A204.1 (cell line): Measurements from ENCODE around the gene APOE.
"Not testable (repeated sequence)": the region's sequence is repeated elsewhere in the genome, so short reads cannot be mapped to it uniquely, and the experiment has no call there.

Source experiments
- FAIRE-seq: peaks from 2 replicates; lab custom pipeline; 2012; peaks lifted over from hg19 to GRCh38; lab: Jason Lieb, UNC

APOE gene

DNA sequence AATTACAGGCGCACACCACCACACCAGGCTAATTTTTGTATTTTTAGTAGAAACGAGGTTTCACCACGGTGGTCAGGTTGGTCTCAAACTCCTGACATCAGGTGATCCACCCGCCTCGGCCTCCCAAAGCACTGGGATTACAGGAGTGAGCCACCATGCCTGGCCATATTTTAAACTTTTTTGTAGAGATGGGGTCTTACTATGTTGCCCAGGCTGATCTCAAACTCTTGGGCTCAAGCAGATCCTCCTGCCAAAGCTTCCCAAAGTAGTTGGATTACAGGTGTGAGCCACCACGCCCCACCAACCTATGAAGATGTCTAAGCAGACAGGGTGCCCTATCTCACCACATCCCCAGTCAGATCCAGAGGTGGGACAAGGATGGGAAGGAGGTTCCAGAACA, 6.3 kb downstream of the APOE start:
- not testable (repeated sequence) for FAIRE-seq

DNA sequence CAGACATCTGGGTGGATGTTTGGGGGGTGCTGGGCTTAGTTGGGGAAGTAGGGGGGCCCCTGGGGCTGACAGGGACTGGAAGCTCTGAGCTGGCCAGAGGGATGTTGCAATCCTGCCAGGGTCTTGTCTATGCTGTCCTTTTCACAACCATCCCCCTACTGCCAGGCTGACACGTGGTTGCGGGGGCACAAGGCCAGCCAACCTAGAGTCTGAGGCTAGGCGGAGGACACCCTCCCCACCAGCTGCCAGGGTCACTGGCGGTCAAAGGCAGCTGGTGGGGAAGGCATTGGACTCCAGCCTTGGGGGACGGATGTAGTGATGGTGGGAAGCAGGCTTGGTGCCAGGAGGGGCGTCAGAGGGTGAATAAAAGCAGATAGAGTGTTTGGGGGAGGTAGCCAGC, 7.3 kb downstream of the APOE start:
- FAIRE-seq, result no peak

DNA sequence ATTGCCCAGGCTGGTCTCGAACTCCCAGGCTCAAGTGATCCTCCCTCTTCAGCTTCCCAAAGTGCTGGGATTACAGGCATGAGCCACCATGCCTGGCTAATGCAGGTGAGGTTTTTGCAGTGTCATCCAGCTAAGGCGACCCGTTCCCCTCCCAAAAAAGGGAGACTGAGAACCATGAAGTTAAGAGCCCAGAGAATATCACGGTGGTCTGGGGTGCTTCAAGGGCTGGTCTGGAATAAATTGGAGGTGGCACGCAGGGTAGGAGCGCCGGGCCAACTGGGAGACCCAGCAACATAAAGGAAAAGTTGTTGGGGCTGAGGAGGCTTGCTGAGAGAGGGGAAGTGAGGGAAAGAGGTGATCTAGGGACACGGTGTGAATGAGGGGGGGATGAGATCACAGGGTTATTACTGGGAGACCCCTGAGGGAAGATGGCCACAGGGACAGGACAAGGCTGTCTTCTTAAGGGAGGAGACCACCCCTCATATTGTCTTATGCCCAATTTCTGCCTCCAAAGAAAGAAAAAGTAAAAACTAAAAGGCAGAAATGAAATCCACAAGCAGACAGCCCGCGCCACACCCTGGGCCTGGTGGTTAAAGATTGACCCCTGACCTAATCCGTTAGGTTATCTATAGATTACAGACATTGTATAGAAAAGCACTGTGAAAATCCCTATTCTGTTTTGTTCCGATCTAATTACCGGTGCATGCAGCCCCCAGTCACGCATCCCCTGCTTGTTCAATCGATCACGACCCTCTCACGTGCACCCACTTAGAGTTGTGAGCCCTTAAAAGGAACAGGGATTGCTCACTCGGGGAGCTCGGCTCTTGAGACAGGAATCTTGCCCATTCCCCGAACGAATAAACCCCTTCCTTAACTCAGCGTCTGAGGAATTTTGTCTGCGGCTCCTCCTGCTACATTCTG, 8.2 kb downstream of the APOE start:
- FAIRE-seq, result not testable (repeated sequence)

DNA sequence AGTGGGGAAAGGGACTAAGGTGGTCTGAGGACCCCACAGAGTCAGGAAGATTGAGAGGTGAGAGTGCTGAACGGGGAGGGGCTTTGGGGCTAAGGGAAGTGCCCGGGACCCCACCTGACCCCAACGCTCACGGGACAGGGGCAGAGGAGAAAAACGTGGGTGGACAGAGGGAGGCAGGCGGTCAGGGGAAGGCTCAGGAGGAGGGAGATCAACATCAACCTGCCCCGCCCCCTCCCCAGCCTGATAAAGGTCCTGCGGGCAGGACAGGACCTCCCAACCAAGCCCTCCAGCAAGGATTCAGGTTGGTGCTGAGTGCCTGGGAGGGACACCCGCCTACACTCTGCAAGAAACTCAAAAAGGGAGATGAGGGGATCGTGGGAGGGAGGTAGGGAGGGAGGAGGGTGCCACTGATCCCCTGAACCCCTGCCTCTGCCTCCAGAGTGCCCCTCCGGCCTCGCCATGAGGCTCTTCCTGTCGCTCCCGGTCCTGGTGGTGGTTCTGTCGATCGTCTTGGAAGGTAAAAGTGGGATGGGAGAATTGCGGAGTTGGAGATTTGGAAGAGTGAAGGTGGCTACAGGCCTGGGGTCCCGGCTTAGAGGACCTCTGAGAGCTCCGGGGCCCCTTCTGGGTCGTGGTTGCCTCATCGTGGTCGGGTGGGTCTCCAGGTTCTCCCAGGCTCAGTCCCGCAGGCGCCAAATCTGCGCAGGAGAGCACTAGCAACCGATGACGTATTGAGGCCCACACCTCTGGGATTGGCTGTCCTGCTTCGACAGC, 9.0 kb downstream of the APOE start, which contains the start of gene APOC1:
APOC1 (plus strand) TSS at position 176 of the 774 bp plus-strand sequence; CDS start at position 460, 284 bp downstream.
- not testable (repeated sequence) for FAIRE-seq

DNA sequence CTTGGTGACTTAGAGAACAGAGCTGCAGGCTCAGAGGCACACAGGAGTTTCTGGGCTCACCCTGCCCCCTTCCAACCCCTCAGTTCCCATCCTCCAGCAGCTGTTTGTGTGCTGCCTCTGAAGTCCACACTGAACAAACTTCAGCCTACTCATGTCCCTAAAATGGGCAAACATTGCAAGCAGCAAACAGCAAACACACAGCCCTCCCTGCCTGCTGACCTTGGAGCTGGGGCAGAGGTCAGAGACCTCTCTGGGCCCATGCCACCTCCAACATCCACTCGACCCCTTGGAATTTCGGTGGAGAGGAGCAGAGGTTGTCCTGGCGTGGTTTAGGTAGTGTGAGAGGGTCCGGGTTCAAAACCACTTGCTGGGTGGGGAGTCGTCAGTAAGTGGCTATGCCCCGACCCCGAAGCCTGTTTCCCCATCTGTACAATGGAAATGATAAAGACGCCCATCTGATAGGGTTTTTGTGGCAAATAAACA, 18.7 kb downstream of the APOE start:
- FAIRE-seq, result no peak

DNA sequence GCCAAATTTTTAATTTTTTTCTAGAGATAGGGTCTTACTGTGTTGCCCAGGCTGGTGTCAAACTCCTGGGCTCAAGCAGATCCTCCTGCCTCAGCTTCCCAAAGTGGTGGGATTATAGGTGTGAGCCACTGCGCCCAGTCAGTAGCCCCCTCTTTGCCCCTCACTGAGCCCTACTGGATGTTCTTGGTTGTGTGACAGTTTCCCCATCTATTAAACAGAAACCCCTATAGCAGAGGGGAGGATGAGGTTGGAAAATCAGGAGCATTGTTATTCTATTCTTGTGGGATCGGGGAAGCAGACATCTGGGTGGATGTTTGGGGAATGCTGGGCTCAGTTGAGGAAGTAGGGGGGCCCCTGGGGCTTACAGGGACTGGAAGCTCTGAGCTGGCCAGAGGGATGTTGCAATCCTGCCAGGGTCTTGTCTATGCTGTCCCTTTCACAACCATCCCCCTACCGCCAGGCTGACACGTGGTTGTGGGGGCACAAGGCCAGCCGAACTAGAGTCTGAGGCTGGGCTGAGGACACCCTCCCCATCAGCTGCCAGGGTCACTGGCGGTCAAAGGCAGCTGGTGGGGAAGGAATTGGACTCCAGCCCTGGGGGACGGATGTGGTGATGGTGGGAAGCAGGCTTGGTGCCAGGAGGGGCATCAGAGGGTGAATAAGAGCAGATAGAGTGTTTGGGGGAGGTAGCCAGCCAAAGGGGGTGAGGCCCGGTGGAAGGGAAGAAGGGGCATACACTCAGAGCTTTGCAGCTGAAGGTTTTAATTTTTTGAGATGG, 19.7 kb downstream of the APOE start:
- no peak for FAIRE-seq

DNA sequence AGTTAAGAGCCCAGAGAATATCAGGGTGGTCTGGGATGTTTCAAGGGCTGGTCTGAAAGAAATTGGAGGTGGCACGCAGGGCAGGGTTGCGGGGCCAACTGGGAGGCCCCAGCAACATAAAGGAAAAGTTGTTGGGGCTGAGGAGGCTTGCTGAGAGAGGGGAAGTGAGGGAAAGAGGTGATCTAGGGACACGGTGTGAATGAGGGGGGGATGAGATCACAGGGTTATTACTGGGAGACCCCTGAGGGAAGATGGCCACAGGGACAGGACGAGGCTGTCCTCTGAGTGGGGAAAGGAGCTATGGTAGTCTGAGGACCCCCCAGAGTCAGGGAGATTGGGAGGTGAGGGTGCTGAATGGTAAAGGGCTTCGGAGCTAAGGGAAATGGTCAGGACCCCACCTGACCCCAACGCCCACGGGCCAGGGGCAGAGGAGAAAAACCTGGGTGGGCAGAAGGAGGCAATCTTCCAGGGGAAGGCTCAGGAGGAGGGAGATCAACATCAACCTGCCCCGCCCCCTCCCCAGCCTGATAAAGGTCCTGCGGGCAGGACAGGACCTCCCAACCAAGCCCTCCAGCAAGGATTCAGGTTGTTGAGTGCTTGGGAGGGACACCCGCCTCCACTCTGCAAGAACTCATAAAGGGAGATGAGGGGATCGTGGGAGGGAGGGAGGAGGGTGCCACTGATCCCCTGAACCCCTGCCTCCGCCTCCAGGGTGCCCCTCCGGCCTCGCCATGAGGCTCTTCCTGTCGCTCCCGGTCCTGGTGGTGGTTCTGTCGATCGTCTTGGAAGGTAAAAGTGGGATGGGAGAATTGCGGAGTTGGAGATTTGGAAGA, 20.9 kb downstream of the APOE start:
- FAIRE-seq, result not testable (repeated sequence)

DNA sequence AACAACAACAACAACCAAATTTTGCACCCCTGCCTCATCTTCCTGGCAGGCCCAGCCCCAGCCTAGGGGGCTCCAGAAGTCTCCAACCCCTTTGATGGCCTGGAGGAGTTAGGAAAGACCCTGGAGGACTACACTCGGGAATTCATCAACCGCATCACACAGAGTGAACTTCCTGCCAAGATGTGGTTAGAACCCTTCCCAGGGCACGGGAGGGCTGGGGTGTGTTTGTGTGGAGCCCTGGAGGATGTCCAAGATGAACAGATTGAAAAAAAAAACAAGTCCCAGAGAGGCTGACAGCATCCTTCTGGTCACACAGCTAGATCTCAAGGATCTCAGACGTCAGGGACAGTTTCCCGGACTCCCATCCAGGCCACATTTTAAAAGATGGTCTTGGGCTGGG, 22.1 kb downstream of the APOE start:
- no peak for FAIRE-seq

DNA sequence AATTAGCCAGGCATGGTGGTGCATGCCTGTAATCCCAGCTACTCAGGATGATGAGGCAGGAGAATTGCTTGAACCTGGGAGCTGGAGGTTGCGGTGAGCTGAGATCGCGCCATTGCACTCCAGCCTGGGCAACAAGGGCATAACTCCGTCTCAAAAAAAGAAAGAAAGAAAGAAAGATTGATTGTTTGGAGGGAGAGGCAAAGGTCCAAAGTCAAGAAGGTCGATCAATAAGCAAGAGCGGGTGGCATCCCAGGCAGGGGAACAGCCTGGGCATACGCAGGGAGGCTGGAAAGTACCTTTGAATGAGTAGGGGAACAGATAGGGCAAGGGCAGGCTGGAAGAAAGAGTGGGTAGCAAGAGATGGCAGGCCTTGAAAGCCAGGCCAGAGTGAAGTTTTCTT, 24.5 kb downstream of the APOE start:
- no peak for FAIRE-seq

DNA sequence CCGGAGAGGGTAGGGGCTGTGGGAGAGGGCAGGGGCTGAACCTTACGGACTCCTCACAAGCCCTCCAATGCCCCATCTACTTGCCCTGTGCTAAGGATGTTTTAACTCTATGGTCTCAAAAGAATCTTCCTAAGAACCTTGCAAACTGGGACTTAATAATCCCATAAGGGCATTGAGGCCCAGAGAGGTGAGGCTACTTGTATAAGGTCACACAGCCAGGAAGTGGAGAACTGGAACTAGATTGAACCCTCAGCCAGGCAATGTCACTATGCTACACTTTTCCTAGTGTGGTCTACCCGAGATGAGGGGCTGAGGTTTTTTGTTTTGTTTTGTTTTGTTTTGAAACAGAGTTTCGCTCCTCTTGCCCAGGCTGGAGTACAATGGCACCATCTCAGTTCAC, 25.9 kb downstream of the APOE start:
- FAIRE-seq, result no peak

DNA sequence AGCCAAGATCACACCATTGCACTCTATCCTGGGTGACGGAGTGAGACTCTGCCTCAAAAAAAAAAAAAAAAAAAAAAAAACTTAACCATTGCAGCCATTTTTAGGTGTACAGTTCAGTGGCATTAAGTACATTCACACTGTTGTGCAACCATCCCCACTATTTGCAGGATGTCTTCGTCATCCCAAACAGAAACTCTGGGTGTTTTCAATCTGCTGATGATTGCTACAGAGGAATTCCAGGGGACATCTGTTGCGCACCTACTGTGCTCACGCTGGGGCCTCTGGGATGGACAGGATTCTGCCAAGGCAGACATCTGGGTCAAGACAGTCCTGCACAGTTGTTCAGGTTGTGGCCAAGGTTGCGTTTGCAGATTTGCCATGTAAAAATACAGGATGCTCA, 34.1 kb downstream of the APOE start:
- FAIRE-seq, result no peak

DNA sequence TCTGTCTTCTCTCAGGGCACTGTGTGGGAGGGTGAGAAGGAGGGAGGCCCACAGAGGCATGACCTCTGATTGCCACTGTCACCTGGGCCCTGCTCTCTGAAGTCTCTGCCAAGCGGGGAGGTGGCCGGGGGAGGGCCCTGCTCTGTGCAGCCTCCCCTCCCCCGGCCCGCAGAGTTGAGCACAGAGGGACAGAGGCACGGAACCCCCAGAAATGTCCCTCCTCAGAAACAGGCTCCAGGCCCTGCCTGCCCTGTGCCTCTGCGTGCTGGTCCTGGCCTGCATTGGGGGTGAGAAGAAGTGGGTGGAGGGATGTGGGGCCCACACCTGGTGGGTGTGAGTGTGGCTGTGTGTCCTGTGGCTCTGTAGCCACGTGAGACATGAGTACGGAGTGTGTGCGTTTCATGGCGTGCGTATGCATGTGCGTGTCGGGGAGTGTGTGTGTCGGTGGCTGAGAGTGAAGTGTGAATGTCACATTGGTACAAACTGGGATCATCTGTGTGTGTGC, 36.5 kb downstream of the APOE start, which contains the start of gene APOC4:
APOC4 (plus strand) TSS at position 171 of the 505 bp plus-strand sequence; CDS start at position 212, 41 bp downstream.
- FAIRE-seq, result no peak

DNA sequence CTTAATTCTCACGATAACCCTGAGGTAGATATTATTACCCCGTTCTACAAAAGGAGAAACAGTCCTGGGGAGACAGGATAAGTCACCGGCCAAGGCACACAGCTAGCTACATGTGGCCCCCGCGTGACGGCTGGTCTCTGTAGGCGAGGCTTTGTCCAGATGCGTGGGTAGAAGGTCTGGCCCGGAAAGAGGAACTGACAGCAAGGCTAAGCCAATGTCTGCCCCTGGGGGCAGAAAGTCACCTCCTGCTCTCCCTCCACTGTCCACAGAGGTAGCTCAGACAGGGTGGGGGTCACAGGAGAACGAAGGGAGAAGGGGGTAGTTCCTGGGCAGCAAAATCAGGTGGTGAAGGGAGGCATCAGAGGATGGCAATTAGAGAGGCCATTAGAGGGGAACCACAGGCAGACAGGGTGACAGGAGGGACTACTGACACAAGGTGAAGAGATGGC, 38.2 kb downstream of the APOE start:
- no peak for FAIRE-seq

DNA sequence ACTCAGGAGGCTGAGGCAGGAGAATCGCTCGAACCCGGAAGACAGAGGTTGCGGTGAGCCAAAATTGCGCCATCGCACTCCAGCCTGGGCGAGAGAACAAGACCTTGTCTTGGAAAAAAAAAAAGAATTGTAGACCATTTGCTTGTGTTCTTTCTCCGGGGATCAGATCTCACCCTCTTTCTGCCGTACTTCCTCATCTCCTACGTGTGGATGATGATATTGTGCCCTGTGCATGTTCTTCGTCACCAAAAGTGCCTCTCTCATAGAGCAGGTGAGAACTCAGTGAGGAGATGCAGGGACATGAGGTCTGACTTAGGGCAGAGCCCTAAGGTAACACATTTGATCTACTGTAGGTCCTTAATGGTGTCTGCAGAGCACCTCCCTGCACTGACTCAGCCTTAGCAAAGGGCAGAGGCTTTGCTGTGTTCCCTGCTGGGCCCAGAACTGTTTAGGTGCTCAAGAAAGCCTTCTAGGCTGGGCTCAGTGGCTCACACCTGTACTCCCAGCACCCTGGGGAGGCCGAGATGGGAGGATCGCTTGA, 41.5 kb downstream of the APOE start:
- FAIRE-seq, result no peak

DNA sequence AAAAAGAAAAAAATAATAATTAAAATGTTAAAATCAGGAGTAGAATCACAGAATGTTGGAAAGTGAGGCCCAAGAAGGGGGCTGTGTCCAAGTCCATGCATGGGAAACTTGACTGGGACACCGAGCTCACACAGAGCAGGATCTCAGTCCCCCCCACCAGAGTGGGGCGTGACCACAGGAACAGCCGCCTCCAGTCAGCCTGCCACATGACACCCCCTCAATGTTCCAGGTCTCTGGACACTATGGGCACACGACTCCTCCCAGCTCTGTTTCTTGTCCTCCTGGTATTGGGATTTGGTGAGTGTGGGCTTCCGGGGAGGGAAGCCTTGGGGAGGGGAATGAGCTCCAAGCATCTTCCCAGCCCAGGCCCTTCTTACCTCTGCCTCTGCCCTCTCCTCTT, 42.6 kb downstream of the APOE start:
- no peak for FAIRE-seq

DNA sequence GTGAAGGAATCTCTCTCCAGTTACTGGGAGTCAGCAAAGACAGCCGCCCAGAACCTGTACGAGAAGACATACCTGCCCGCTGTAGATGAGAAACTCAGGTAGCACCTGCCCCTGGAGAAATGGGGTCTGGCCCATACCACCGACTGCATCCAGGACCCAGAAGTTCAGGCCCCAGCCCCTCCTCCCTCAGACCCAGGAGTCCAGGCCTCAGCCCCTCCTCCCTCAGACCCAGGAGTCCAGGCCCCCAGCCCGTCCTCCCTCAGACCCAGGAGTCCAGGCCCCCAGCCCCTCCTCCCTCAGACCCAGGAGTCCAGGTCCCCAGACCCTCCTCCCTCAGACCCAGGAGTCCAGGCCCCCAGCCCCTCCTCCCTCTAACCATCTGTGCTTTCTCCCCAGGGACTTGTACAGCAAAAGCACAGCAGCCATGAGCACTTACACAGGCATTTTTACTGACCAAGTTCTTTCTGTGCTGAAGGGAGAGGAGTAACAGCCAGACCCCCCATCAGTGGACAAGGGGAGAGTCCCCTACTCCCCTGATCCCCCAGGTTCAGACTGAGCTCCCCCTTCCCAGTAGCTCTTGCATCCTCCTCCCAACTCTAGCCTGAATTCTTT, 43.3 kb downstream of the APOE start:
- no peak for FAIRE-seq

DNA sequence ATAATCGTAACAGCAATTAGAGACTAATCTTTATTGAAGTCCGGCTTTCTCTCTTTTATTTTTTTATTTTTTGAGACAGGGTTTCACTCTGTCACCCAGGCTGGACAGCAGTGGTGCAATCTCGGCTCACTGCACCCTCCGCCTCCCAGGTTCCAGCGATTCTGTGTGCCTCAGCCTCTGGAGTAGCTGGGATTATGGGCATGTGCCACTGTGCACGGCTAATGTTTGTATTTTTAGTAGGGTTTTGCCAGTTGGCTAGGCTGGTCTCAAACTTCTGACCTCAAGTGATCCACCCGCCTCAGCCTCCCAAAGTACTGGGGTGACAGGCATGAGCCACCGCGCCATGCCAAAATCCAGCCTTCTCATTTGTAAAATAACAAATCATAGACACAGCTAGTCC, 44.0 kb downstream of the APOE start:
- no peak for FAIRE-seq

DNA sequence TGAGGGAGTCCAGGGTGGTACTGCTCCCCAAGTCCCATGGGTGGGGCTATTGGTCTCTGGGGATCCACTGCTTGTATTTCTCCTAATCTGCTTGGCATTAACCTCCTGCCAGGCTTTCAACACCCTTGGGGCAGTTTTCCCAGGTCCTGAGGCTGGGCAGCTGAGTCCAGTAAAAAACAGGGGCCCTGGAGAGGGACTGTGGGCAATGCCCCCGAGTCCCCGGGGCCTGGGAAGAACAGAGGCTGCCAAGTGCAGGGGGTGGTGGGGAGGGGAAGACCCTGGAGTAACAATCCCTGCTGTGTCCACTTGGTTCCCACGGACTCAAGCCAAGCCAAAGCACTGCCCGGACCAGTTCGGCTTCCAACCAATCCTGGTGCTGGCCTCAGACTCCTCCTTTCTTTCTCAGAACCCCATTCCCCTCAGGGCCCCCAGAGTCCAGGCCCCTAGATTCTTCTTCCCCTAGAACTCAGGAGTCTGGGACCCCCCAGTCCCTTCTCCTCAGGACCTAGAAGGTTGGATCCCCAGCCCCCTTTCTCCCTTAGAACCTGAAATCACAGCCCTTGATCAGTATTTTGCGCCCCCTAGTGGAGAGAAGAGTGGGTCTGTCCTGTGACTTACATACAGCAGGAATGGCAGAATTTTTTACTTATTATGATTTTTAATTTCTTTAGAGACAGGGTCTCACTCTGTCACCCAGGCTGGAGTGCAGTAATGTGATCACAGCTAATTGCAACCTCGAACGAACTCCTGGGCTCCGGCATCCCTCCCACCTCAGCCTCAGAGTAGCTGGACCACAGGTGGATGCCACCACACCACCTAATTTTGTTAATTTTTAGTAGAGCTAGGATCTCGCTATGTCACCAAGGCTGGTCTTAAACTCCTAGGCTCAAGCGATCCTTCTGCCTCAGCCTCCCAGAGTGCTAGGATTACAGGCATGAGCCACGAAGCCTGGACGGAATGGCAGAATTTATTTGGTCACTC, 45.9 kb downstream of the APOE start:
- FAIRE-seq, result no peak

DNA sequence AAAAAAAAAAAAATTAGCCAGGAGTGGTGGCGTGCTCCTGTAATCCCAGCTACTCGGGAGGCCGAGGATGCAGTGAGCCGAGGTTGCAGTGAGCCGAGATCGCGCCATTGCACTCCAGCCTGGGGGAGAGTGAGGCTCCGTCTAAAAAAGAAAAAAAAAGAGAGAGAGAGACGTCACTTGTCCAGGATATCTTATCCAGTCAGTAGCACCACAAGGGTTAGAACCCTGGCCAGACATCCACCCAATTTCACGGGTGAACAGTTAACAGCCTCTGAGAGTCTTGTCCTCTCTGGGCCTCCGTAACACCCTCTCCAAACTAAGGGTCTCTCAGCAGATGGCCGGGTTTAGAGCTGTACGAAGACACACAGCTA, 48.7 kb downstream of the APOE start:
- no peak for FAIRE-seq
